H1 (cell line): Measurements from ENCODE around the gene CD300H.

Source experiments
- CEBPB ChIP-seq: IDR thresholded peaks from 2 replicates; pipeline ENCODE4 v1.6.1; 2012; ENCODE audit warnings: low read depth, low read length
- EZH2 ChIP-seq: fragments of 200-600 bp; sonication (generic); IDR thresholded peaks from 2 replicates; pipeline ENCODE4 v1.7.1; 2012; ENCODE audit warnings: low read depth, mild to moderate bottlenecking, moderate library complexity, low read length, inconsistent platforms; ENCODE audit not compliant: severe bottlenecking
- FOSL1 ChIP-seq: IDR thresholded peaks from 2 replicates; pipeline ENCODE4 v1.6.1; 2011; ENCODE audit warnings: mild to moderate bottlenecking, low read depth, low read length, moderate library complexity; ENCODE audit not compliant: insufficient read depth
- HDAC2 ChIP-seq, 2 experiments: fragments of 300-600 bp in 1 of 2; sonication (generic) in 1 of 2; IDR thresholded peaks; 2 replicates each; pipeline ENCODE4 v1.6.1; 2011 to 2012; ENCODE audit warnings: low read depth in 2 of 2, low read length in 2 of 2, mild to moderate bottlenecking in 2 of 2, moderate library complexity in 2 of 2, borderline replicate concordance in 1 of 2, inconsistent platforms in 1 of 2
- JUN ChIP-seq: IDR thresholded peaks from 2 replicates; pipeline ENCODE4 v1.6.1; 2011; ENCODE audit warnings: low read depth, mild to moderate bottlenecking, improper control_type of control experiment, low read length
- JUND ChIP-seq: IDR thresholded peaks from 2 replicates; pipeline ENCODE4 v1.6.1; 2011; ENCODE audit warnings: mild to moderate bottlenecking, improper control_type of control experiment, low read length
- POLR2A ChIP-seq, 2 experiments: IDR thresholded peaks; 1 replicate in 1 of 2; 2 replicates in 1 of 2; pipeline ENCODE4 v1.6.1; 2011; ENCODE audit warnings: low read depth in 2 of 2, low read length in 2 of 2, mild to moderate bottlenecking in 2 of 2; ENCODE audit errors: control extremely low read depth in 1 of 2
- RBBP5 ChIP-seq: IDR thresholded peaks from 2 replicates; pipeline ENCODE4 v1.7.1; 2012; ENCODE audit warnings: low read depth, mild to moderate bottlenecking, inconsistent platforms, low read length, moderate library complexity, borderline replicate concordance
- SIN3A ChIP-seq, 2 experiments: IDR thresholded peaks in 1 of 2; conservative IDR thresholded peaks in 1 of 2; 2 replicates each; pipeline ENCODE4 v1.6.1; 2011 to 2012; ENCODE audit warnings: low read length in 2 of 2, improper control_type of control experiment in 1 of 2, low read depth in 1 of 2, mild to moderate bottlenecking in 1 of 2
- ZNF274 ChIP-seq: IDR thresholded peaks from 2 replicates; pipeline ENCODE4 v1.7.0; 2012; ENCODE audit warnings: low read length, borderline replicate concordance; ENCODE audit errors: extremely low read depth
- TF ChIP-seq, protein P1 (sequence below), 3 experiments: IDR thresholded peaks; 1 replicate in 2 of 3; 2 replicates in 1 of 3; pipeline versions ENCODE4 v1.5.1 to v1.6.1; 2011; ENCODE audit warnings: low read length in 3 of 3, mild to moderate bottlenecking in 3 of 3, inconsistent platforms in 2 of 3, low read depth in 1 of 3, moderate library complexity in 1 of 3; ENCODE audit not compliant: insufficient read depth in 1 of 3; ENCODE audit errors: control extremely low read depth in 1 of 3

DNA sequence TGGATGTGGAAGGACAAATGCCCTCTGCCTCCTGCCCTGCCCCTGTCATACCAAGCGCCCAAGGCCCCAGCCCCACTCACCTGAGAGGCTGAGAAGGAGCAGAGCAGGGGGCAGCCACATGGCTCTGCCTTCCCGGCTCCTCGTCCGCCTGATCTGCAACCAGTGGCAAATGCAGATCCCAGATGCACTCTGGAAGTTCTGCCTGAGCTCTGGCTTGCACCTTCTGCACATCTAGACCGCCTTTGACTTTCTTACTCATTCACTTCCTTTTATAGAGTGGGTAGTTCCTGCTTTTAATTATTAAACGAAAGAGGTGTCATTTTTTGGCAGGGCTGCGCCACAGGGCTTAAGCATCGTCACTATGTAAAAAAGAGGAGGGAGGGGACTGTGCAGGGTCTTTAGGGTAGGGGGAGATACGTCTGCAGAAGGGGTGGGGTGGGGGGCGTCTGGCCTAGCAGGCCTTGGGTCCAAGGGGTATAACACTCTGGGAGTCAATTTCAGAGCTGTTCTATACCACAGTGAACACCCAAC is 36.0 kb downstream of the CD300H start, which contains the start of gene CD300LB:
- TF ChIP-seq EZH2 (no peak), JUND (no peak), SIN3A (conservative IDR thresholded peaks at IDR 0.05 in 1 of 2, IDR thresholded peaks at IDR 0.05 in 1 of 2; ENCODE audit: low read depth in 1 of 2, low read length in 2 of 2) (no peak), JUN (no peak), RBBP5 (no peak), POLR2A (IDR thresholded peaks at IDR 0.05; ENCODE audit: control extremely low read depth in 1 of 2, low read depth in 2 of 2, low read length in 2 of 2) (no peak), HDAC2 (IDR thresholded peaks at IDR 0.05; ENCODE audit: borderline replicate concordance in 1 of 2, low read depth in 2 of 2, low read length in 2 of 2) (no peak), CEBPB (no peak), ZNF274 (no peak), FOSL1 (no peak)
- TF ChIP-seq, protein P1, sequence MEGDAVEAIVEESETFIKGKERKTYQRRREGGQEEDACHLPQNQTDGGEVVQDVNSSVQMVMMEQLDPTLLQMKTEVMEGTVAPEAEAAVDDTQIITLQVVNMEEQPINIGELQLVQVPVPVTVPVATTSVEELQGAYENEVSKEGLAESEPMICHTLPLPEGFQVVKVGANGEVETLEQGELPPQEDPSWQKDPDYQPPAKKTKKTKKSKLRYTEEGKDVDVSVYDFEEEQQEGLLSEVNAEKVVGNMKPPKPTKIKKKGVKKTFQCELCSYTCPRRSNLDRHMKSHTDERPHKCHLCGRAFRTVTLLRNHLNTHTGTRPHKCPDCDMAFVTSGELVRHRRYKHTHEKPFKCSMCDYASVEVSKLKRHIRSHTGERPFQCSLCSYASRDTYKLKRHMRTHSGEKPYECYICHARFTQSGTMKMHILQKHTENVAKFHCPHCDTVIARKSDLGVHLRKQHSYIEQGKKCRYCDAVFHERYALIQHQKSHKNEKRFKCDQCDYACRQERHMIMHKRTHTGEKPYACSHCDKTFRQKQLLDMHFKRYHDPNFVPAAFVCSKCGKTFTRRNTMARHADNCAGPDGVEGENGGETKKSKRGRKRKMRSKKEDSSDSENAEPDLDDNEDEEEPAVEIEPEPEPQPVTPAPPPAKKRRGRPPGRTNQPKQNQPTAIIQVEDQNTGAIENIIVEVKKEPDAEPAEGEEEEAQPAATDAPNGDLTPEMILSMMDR (IDR thresholded peaks at IDR 0.05; ENCODE audit: control extremely low read depth in 1 of 3, insufficient read depth in 1 of 3, low read depth in 1 of 3, low read length in 3 of 3) = no peak
